ENCODE results near the gene WNT3A. TPM values are rescaled to one million over a fixed set of nuclear protein-coding genes. Genes with fewer than 3 reads are reported as not detected.

WNT3A gene
- total and polyA plus RNA-seq, 2 experiments from 2014 or later: 0.07 to 0.65 TPM

- TF ChIP-seq CREB1 (CRISPR knock-in tag; IDR thresholded peaks at IDR 0.05; ENCODE audit: low read depth) (no peak), JUNB (IDR thresholded peaks at IDR 0.05; ENCODE audit: unreplicated experiment) (no peak), POLR2AphosphoS5 (IDR thresholded peaks at IDR 0.05; ENCODE audit: low read depth) (no peak), ZNF331 (CRISPR knock-in tag; IDR thresholded peaks at IDR 0.05; ENCODE audit: low read depth) (no peak), STAT1 (IDR thresholded peaks at IDR 0.05; ENCODE audit: unreplicated experiment) (no peak), REST (IDR thresholded peaks at IDR 0.05; ENCODE audit: unreplicated experiment) (no peak), ETS1 (IDR thresholded peaks at IDR 0.05) (no peak), EZH2phosphoT487 (IDR thresholded peaks at IDR 0.05; ENCODE audit: unreplicated experiment) (no peak), EZH2 (IDR thresholded peaks at IDR 0.05; ENCODE audit: low read depth, unreplicated experiment) (no peak)
Observed at GRCh38 chr1:228050571-228051231, 43.9 kb downstream of the WNT3A start (continued).

- Mint-ChIP-seq H3K27me3 (ENCODE audit: insufficient read depth, low read depth, poor library complexity) (peaks cover 72% of the 10 kb centered on the region), H3K36me3 (ENCODE audit: low read depth) (peaks cover 4% of the 10 kb centered on the region; the same call in 1 of the 3 replicates), H3K27ac (no peak overlapping the region), H3K4me3 (peak overlapping the region; percentile 70; the same call in 2 of the 3 replicates), H3K4me1 (peaks cover 5% of the 10 kb centered on the region), H3K9me3 (no peaks in the 10 kb centered on the region; the same call in 2 of the 3 replicates)
- no peak for TF ChIP-seq CTCF (conservative IDR thresholded peaks at IDR 0.05; ENCODE audit: low read depth in 2 of 2)
- TF ChIP-seq EZH2 (IDR thresholded peaks at IDR 0.05; ENCODE audit: low read depth, unreplicated experiment): peak; percentile 9
- no peak for TF ChIP-seq ETS1 (IDR thresholded peaks at IDR 0.05)
- H3K27me3 ChIP-seq (ENCODE audit: insufficient read depth): peaks cover 89% of the 10 kb centered on the region
- no peaks in the 10 kb centered on the region for H3K9me2 ChIP-seq (ENCODE audit: insufficient read depth)
- H3K36me3 ChIP-seq (ENCODE audit: insufficient read depth): no peaks in the 10 kb centered on the region
- no peaks in the 10 kb centered on the region for H3F3A ChIP-seq (replicated peaks; ENCODE audit: low read depth)
- no peak overlapping the region for H3K27ac ChIP-seq (ENCODE audit: low read depth)
- peak overlapping the region; percentile 90 for H3K4me3 ChIP-seq
- no peaks in the 10 kb centered on the region for H3K79me2 ChIP-seq (replicated peaks; ENCODE audit: insufficient read depth)
- H2AFZ ChIP-seq: peak overlapping the region; percentile 90; the same call in 1 of the 2 replicates
- DNase-seq (ENCODE audit: low spot score) (no peak), ATAC-seq (no peak)
- H4K20me1 ChIP-seq (replicated peaks; ENCODE audit: insufficient read depth): no peaks in the 10 kb centered on the region
- H3K4me2 ChIP-seq: peak overlapping the region; percentile 75
- peaks cover 5% of the 10 kb centered on the region; the same call in 1 of the 2 replicates for H3K4me1 ChIP-seq (ENCODE audit: insufficient read depth)
Observed at GRCh38 chr1:228058172-228058948, 51.6 kb downstream of the WNT3A start.

Measured in GM23338 (cell line).